ENCODE data around the gene SHROOM2.

GRCh38 chrX:9897761-9898161 is 111.5 kb downstream of the SHROOM2 start:
- TF ChIP-seq GLIS3 (CRISPR knock-in tag; IDR thresholded peaks at IDR 0.05) (no peak), CSRNP3 (CRISPR knock-in tag; IDR thresholded peaks at IDR 0.05) (no peak), CSDC2 (CRISPR knock-in tag; IDR thresholded peaks at IDR 0.05) (no peak), PATZ1 (CRISPR knock-in tag; IDR thresholded peaks at IDR 0.05; ENCODE audit: borderline replicate concordance) (no peak), CREB5 (CRISPR knock-in tag; IDR thresholded peaks at IDR 0.05; ENCODE audit: low read depth) (no peak)

Data from SK-N-SH treated with all-trans-retinoic acid at 6 μM for 48 hours (cell line).